Calu3 (cell line): ENCODE results near the gene IFT27. TPM values are rescaled to one million over a fixed set of nuclear protein-coding genes. Genes with fewer than 3 reads are reported as not detected.
"Not testable (repeated sequence)": the region's sequence is repeated elsewhere in the genome, so short reads cannot be mapped to it uniquely, and the experiment has no call there.

Experiments used
- BruUV-seq: library from RNA; stranded (reverse); fragments of 400-500 nt; replicated peaks from 2 replicates; lab custom pipeline; 2021; lab: Mats Ljungman, UMichigan
- CTCF ChIA-PET: fragments of 300-600 bp; sonication (Branson Sonifier 250); formaldehyde crosslinking; loops from one replicate; lab custom pipeline; 2022; ENCODE audit warnings: antibody characterized with exemption; lab: Charles Lee
- DNase-seq: peaks from one replicate; pipeline ENCODE4 v3.0.0; 2022
- H3K27ac Mint-ChIP-seq: one replicate; pipeline ENCODE4 v1.8.0; 2022; ENCODE audit warnings: mixed read lengths; ENCODE audit not compliant: unreplicated experiment
- H3K27me3 Mint-ChIP-seq: one replicate; pipeline ENCODE4 v1.8.0; 2022; ENCODE audit warnings: mixed read lengths; ENCODE audit not compliant: unreplicated experiment
- H3K36me3 Mint-ChIP-seq: one replicate; pipeline ENCODE4 v1.8.0; 2022; ENCODE audit warnings: mild to moderate bottlenecking, moderate library complexity, mixed read lengths; ENCODE audit not compliant: insufficient read depth, unreplicated experiment
- H3K4me1 Mint-ChIP-seq: one replicate; pipeline ENCODE4 v1.8.0; 2022; ENCODE audit warnings: mild to moderate bottlenecking, low read depth, mixed read lengths; ENCODE audit not compliant: unreplicated experiment
- H3K4me3 Mint-ChIP-seq: one replicate; pipeline ENCODE4 v1.8.0; 2022; ENCODE audit warnings: mild to moderate bottlenecking, low read depth, moderate library complexity, mixed read lengths; ENCODE audit not compliant: unreplicated experiment
- H3K9me3 Mint-ChIP-seq: one replicate; pipeline ENCODE4 v1.8.0; 2022; ENCODE audit warnings: low read depth, mixed read lengths; ENCODE audit not compliant: unreplicated experiment
- CTCF ChIP-seq: fragments of 200-600 bp; IDR thresholded peaks from one replicate; pipeline ENCODE4 v1.8.0; 2022; ENCODE audit warnings: antibody characterized with exemption; ENCODE audit not compliant: unreplicated experiment
- intact Hi-C: fragments of 100-400 bp; cut with micrococcal nuclease; formaldehyde crosslinking; loops from one replicate; pipeline ENCODE4 v1.10.0; 2022; ENCODE audit not compliant: unreplicated experiment
- total RNA-seq: library from RNA; stranded (reverse); gene quantifications from 2 replicates; pipeline ENCODE4 v1.2.3, GENCODE V29; 2022

The IFT27 gene
- total RNA-seq, 1 experiment from 2014 or later = 41.0 TPM

- TF ChIP-seq CTCF = no peak
- BruUV-seq = no TSS peak
- no peak overlapping the region for H3K27ac Mint-ChIP-seq
- peaks cover 100% of the 10 kb centered on the region for H3K27me3 Mint-ChIP-seq
- no peak overlapping the region for H3K4me3 Mint-ChIP-seq
- no peak for DNase-seq
- CTCF ChIA-PET = no interaction called here
- H3K36me3 Mint-ChIP-seq = no peaks in the 10 kb centered on the region
- no peaks in the 10 kb centered on the region for H3K9me3 Mint-ChIP-seq
- H3K4me1 Mint-ChIP-seq = no peaks in the 10 kb centered on the region
- intact Hi-C loops = no loop called here
Observed at GRCh38 chr22:36733271-36733670, 42.6 kb downstream of the IFT27 start.

- Mint-ChIP-seq H3K27ac (no peak overlapping the region), H3K9me3 (no peaks in the 10 kb centered on the region), H3K36me3 (no peaks in the 10 kb centered on the region), H3K4me1 (no peaks in the 10 kb centered on the region), H3K27me3 (peaks cover 100% of the 10 kb centered on the region), H3K4me3 (no peak overlapping the region)
- DNase-seq = no peak
- no peak for TF ChIP-seq CTCF
- intact Hi-C loops = no loop called here
- BruUV-seq = no TSS peak
- CTCF ChIA-PET = no interaction called here
Observed at GRCh38 chr22:36732609-36733008, 43.3 kb downstream of the IFT27 start.

GRCh38 chr22:36731916-36732315 is 44.0 kb downstream of the IFT27 start:
- DNase-seq = no peak
- H3K27me3 Mint-ChIP-seq = peaks cover 100% of the 10 kb centered on the region
- no TSS peak for BruUV-seq
- intact Hi-C loops = no loop called here
- no peak overlapping the region for H3K27ac Mint-ChIP-seq
- no peaks in the 10 kb centered on the region for H3K36me3 Mint-ChIP-seq
- TF ChIP-seq CTCF = no peak
- no peak overlapping the region for H3K4me3 Mint-ChIP-seq
- H3K9me3 Mint-ChIP-seq = no peaks in the 10 kb centered on the region
- CTCF ChIA-PET = no interaction called here
- no peaks in the 10 kb centered on the region for H3K4me1 Mint-ChIP-seq

GRCh38 chr22:36731321-36731720 is 44.6 kb downstream of the IFT27 start:
- peaks cover 100% of the 10 kb centered on the region for H3K27me3 Mint-ChIP-seq
- H3K4me1 Mint-ChIP-seq, H3K4me3 Mint-ChIP-seq, DNase-seq, CTCF ChIA-PET, intact Hi-C loops, H3K9me3 Mint-ChIP-seq, H3K27ac Mint-ChIP-seq, H3K36me3 Mint-ChIP-seq, BruUV-seq: not testable (repeated sequence)

- BruUV-seq = no TSS peak
- Mint-ChIP-seq H3K9me3 (no peaks in the 10 kb centered on the region), H3K4me3 (no peak overlapping the region), H3K27me3 (peaks cover 100% of the 10 kb centered on the region), H3K27ac (no peak overlapping the region), H3K4me1 (no peaks in the 10 kb centered on the region), H3K36me3 (no peaks in the 10 kb centered on the region)
- no peak for TF ChIP-seq CTCF
- intact Hi-C loops = no loop called here
- no peak for DNase-seq
- CTCF ChIA-PET = interaction anchor here (0.6 to 1.2 kb wide), 3 partner anchors 12 to 127 kb away, joined by 3 read pairs; no protein-coding TSS in a partner anchor
Observed at GRCh38 chr22:36730176-36730858, 45.6 kb downstream of the IFT27 start.
